SK-N-SH (cell line): ENCODE results near the gene FGD3. TPM values are rescaled to one million over a fixed set of nuclear protein-coding genes. Genes with fewer than 3 reads are reported as not detected.

Experiments used
- CTCF ChIA-PET: fragments of 300-600, 350-600 bp; formaldehyde crosslinking; extraction: SDS; loops from one replicate; lab custom pipeline; 2021; lab: Yijun Ruan, JAX
- POLR2A ChIA-PET: fragments of 350-600 bp; sonication (Branson Sonifier 250); formaldehyde crosslinking; extraction: SDS; loops from one replicate; lab custom pipeline; 2020; ENCODE audit warnings: antibody characterized with exemption, inconsistent platforms; lab: Yijun Ruan, JAX
- DNase-seq: peaks from one replicate; pipeline ENCODE4 v3.0.0; 2012
- H2AFZ ChIP-seq: fragments of 200-600 bp; sonication (generic); 2 replicates; pipeline ENCODE4 v1.8.1; 2016; ENCODE audit warnings: antibody characterized with exemption, mild to moderate bottlenecking, low read depth
- H3F3A ChIP-seq: fragments of 200-600 bp; sonication (generic); replicated peaks from 2 replicates; pipeline ENCODE3; 2016; ENCODE audit warnings: antibody characterized with exemption, mild to moderate bottlenecking; ENCODE audit not compliant: insufficient read depth
- H3K27ac ChIP-seq, 2 experiments: fragments of 200-500 bp in 1 of 2; fragments of 200-600 bp in 1 of 2; sonication (Bioruptor generic) in 1 of 2; sonication (generic), shearing (Covaris generic) in 1 of 2; 2 replicates each; pipeline versions ENCODE4 v1.5.1 to v1.6.1; 2014 to 2016; ENCODE audit warnings: low read depth in 2 of 2, inconsistent platforms in 1 of 2, low read length in 1 of 2, mild to moderate bottlenecking in 1 of 2, mixed read lengths in 1 of 2
- H3K27me3 ChIP-seq: fragments of 200-600 bp; sonication (generic), shearing (Covaris generic); 2 replicates; pipeline ENCODE4 v1.6.1; 2016; ENCODE audit warnings: mixed run types; ENCODE audit not compliant: insufficient read depth
- H3K36me3 ChIP-seq, 2 experiments: fragments of 200-500 bp in 1 of 2; fragments of 200-600 bp in 1 of 2; sonication (Bioruptor generic) in 1 of 2; sonication (generic) in 1 of 2; replicated peaks in 1 of 2; 2 replicates each; pipeline versions ENCODE3 to v1.5.1; 2014 to 2016; ENCODE audit warnings: low read length in 1 of 2, mild to moderate bottlenecking in 1 of 2; ENCODE audit not compliant: insufficient read depth in 2 of 2, control insufficient read depth in 1 of 2
- H3K4me1 ChIP-seq, 2 experiments: fragments of 200-500 bp in 1 of 2; fragments of 200-600 bp in 1 of 2; sonication (Bioruptor generic) in 1 of 2; sonication (generic), shearing (Covaris generic) in 1 of 2; 2 replicates each; pipeline versions ENCODE4 v1.5.1 to v1.6.1; 2014 to 2016; ENCODE audit warnings: low read depth in 1 of 2, low read length in 1 of 2, mixed run types in 1 of 2; ENCODE audit not compliant: insufficient read depth in 2 of 2, control insufficient read depth in 1 of 2
- H3K4me2 ChIP-seq: fragments of 200-600 bp; sonication (generic), shearing (Covaris generic); 2 replicates; pipeline ENCODE4 v1.6.1; 2017; ENCODE audit warnings: mixed run types
- H3K4me3 ChIP-seq, 2 experiments: fragments of 200-500 bp in 1 of 2; fragments of 200-600 bp in 1 of 2; sonication (Bioruptor generic) in 1 of 2; sonication (generic), shearing (Covaris generic) in 1 of 2; 2 replicates each; pipeline versions ENCODE4 v1.5.1 to v1.8.1; 2014 to 2016; ENCODE audit warnings: low read depth in 2 of 2, inconsistent platforms in 1 of 2, low read length in 1 of 2, mild to moderate bottlenecking in 1 of 2, mixed read lengths in 1 of 2, moderate library complexity in 1 of 2
- H3K79me2 ChIP-seq: fragments of 200-600 bp; sonication (generic); 2 replicates; pipeline ENCODE4 v1.8.1; 2017; ENCODE audit warnings: mild to moderate bottlenecking; ENCODE audit not compliant: insufficient read depth
- H3K9ac ChIP-seq: fragments of 200-600 bp; sonication (generic); 2 replicates; pipeline ENCODE4 v1.6.1; 2017; ENCODE audit warnings: mixed run types
- H3K9me2 ChIP-seq: fragments of 200-600 bp; sonication (generic); 2 replicates; pipeline ENCODE4 v1.6.1; 2017; ENCODE audit warnings: mixed run types
- H3K9me3 ChIP-seq: fragments of 200-600 bp; sonication (generic); 2 replicates; pipeline ENCODE4 v1.6.1; 2017; ENCODE audit warnings: mixed run types, mild to moderate bottlenecking, moderate library complexity
- H4K20me1 ChIP-seq: fragments of 200-600 bp; sonication (generic); 2 replicates; pipeline ENCODE4 v1.6.1; 2017; ENCODE audit warnings: mild to moderate bottlenecking, mixed run types; ENCODE audit not compliant: insufficient read depth
- ELF1 ChIP-seq: IDR thresholded peaks from 2 replicates; pipeline ENCODE4 v1.4.0; 2012
- EZH2phosphoT487 ChIP-seq: fragments of 200-600 bp; sonication (generic); IDR thresholded peaks from 2 replicates; pipeline ENCODE4 v1.6.1; 2017; ENCODE audit warnings: low read depth, mixed run types, mild to moderate bottlenecking, antibody characterized with exemption, moderate library complexity, borderline replicate concordance
- FOSL2 ChIP-seq: IDR thresholded peaks from 2 replicates; pipeline ENCODE4 v1.4.0; 2012; ENCODE audit warnings: low read depth, mild to moderate bottlenecking, moderate library complexity, borderline replicate concordance
- FOXJ3 ChIP-seq: sonication (generic); formaldehyde crosslinking; IDR thresholded peaks from 2 replicates; pipeline ENCODE4 v1.5.1; 2020; ENCODE audit warnings: mild to moderate bottlenecking, missing genetic modification reagents
- FOXM1 ChIP-seq: IDR thresholded peaks from 2 replicates; pipeline ENCODE4 v1.4.0; 2012; ENCODE audit warnings: low read depth, mild to moderate bottlenecking
- GATA2 ChIP-seq: sonication (generic); formaldehyde crosslinking; IDR thresholded peaks from 2 replicates; pipeline ENCODE4 v1.5.0; 2020; ENCODE audit warnings: mild to moderate bottlenecking, missing genetic modification reagents
- JUND ChIP-seq: IDR thresholded peaks from 2 replicates; pipeline ENCODE4 v1.4.0; 2012
- NFIC ChIP-seq: IDR thresholded peaks from 2 replicates; pipeline ENCODE4 v1.4.0; 2012; ENCODE audit warnings: borderline replicate concordance
- POLR2AphosphoS5 ChIP-seq: IDR thresholded peaks from 2 replicates; pipeline ENCODE4 v1.6.1; 2012; ENCODE audit warnings: low read depth, low read length
- RXRA ChIP-seq: IDR thresholded peaks from 2 replicates; pipeline ENCODE4 v1.4.0; 2012; ENCODE audit warnings: low read depth, mild to moderate bottlenecking, borderline replicate concordance
- SMC3 ChIP-seq: IDR thresholded peaks from 2 replicates; pipeline ENCODE4 v1.6.1; 2012; ENCODE audit warnings: low read depth, low read length, improper control_type of control experiment
- WGBS: methylation state at CpG from one replicate; pipeline ENCODE4 v1.1.6; 2017; ENCODE audit warnings: low lambda C conversion rate; 5-methylcytosine and 5-hydroxymethylcytosine counted together
- polyA plus RNA-seq, 3 experiments: library from polyadenylated mRNA; depleted of rRNA; stranded (reverse); fragments of >200 nt; gene quantifications; 2 replicates each; pipeline ENCODE4 v1.2.3, GENCODE V29; 2012
- TF ChIP-seq, protein P1 (sequence below): IDR thresholded peaks from 2 replicates; pipeline ENCODE4 v1.4.0; 2012; ENCODE audit warnings: low read depth, borderline replicate concordance
- TF ChIP-seq, protein P2 (sequence below): IDR thresholded peaks from 2 replicates; pipeline ENCODE4 v1.6.1; 2012; ENCODE audit warnings: mild to moderate bottlenecking, low read depth, low read length, moderate library complexity

Gene FGD3
- polyA plus RNA-seq, 1 of the 3 experiments (the other 2 are of a cell fraction), result not detected

DNA sequence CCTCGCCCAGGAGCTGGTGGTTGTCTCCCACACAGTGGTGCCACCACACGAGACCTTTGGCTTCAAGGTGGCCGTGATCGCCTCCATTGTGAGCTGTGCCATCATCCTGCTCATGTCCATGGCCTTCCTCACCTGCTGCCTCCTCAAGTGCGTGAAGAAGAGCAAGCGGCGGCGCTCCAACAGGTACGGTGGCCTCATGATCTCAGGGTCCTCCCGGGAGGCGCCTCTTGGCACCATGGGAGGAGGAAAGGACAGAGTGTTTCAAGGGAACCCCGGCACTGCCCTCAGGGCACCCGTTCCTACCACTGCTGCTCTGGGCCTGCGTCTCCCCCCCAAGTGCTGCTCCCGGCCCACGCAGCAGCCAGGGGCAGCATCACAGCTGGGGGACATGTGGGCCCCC, 130.5 kb downstream of the FGD3 start:
- no peaks in the 10 kb centered on the region for H3K36me3 ChIP-seq

DNA sequence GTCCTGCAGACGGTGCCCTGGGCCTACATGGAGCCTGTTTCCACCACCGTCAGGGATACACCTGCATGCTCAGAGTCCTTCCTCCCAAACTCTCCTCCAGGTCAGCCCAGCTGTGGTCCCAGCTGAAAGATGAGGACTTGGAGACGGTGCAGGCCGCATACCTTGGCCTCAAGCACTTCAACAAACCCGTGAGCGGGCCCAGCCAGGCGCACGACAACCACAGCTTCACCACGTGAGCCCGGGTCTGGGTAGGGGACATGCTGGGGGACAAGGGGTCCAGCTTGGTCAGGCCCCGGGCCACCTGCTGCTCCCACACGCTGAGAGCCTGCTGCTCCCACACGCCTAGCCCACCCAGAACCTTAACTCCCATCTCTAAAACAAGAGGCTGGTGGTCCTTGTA, 132.0 kb downstream of the FGD3 start:
- H2AFZ ChIP-seq, result no peak overlapping the region
- no peak for DNase-seq
- no peaks in the 10 kb centered on the region for H3K9me2 ChIP-seq
- ChIA-PET POLR2A (no interaction called here), CTCF (interaction anchor here (1.3 kb wide), 1 partner anchor 76 kb away, joined by 3 read pairs; no protein-coding TSS in a partner anchor)
- no peak overlapping the region for H3K4me2 ChIP-seq
- no peaks in the 10 kb centered on the region for H4K20me1 ChIP-seq
- no peak overlapping the region for H3K27ac ChIP-seq
- H3K27me3 ChIP-seq, result no peaks in the 10 kb centered on the region
- TF ChIP-seq EZH2phosphoT487 (no peak), JUND (no peak)
- 89% methylated on average over 8 of the region's 13 CpGs for WGBS
- H3K36me3 ChIP-seq, result no peaks in the 10 kb centered on the region
- H3K9me3 ChIP-seq, result no peaks in the 10 kb centered on the region
- no peaks in the 10 kb centered on the region for H3K79me2 ChIP-seq
- no peaks in the 10 kb centered on the region for H3F3A ChIP-seq
- no peak overlapping the region for H3K9ac ChIP-seq
- H3K4me3 ChIP-seq, result no peak overlapping the region
- H3K4me1 ChIP-seq, result peaks cover 0 to 7% of the 10 kb centered on the region in 2 experiments; a peak in 1 of 4 replicates

More for the DNA sequence above, 130.5 kb downstream of the FGD3 start:
- H3F3A ChIP-seq, result no peaks in the 10 kb centered on the region
- H3K9me2 ChIP-seq, result no peaks in the 10 kb centered on the region
- TF ChIP-seq NFIC, result no peak
- ChIA-PET CTCF (interaction anchor here (1.7 kb wide), 1 partner anchor 24 kb away, joined by 3 read pairs; no protein-coding TSS in a partner anchor), POLR2A (no interaction called here)
- H3K4me3 ChIP-seq, result no peak overlapping the region
- no peak for DNase-seq
- no peaks in the 10 kb centered on the region for H4K20me1 ChIP-seq
- no peaks in the 10 kb centered on the region for H3K79me2 ChIP-seq
- H3K4me1 ChIP-seq, result peaks cover 0 to 10% of the 10 kb centered on the region in 2 experiments; a peak in 1 of 4 replicates
- H3K4me2 ChIP-seq, result no peak overlapping the region
- no peak overlapping the region for H3K27ac ChIP-seq
- no peaks in the 10 kb centered on the region for H3K27me3 ChIP-seq
- WGBS, result 80% methylated on average over 3 of the region's 16 CpGs
- no peaks in the 10 kb centered on the region for H3K9me3 ChIP-seq
- H3K9ac ChIP-seq, result no peak overlapping the region
- H2AFZ ChIP-seq, result no peak overlapping the region

DNA sequence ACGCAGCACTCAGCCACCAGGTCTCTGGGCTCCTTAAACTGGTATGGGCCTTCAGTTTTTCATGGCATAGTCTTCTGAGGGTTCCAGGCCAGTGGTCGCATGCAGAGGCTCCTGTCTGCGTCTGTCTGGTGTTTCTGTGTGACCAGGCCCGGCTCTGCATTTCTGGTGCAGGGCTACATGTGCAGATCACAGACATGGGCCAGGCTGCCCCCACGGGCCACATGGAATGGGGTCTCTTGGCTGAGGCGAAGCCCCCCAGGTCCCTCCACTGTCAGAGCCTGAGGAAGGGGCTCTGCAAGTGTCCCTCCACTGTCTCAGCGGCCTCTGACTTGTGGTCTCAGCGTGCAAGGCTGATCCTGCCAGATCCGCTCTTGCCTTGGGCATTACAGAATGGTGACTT, 133.1 kb downstream of the FGD3 start:
- Histone ChIP-seq H3K27ac (no peak overlapping the region), H3K4me3 (no peak overlapping the region), H3K79me2 (no peaks in the 10 kb centered on the region), H2AFZ (no peak overlapping the region)
- no peak for TF ChIP-seq ELF1
- TF ChIP-seq FOXM1, result no peak
- no peak for TF ChIP-seq GATA2
- TF ChIP-seq, protein P1, sequence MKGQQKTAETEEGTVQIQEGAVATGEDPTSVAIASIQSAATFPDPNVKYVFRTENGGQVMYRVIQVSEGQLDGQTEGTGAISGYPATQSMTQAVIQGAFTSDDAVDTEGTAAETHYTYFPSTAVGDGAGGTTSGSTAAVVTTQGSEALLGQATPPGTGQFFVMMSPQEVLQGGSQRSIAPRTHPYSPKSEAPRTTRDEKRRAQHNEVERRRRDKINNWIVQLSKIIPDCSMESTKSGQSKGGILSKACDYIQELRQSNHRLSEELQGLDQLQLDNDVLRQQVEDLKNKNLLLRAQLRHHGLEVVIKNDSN, result no peak
- no peak for TF ChIP-seq RXRA
- no peak for TF ChIP-seq FOSL2
- TF ChIP-seq, protein P2, sequence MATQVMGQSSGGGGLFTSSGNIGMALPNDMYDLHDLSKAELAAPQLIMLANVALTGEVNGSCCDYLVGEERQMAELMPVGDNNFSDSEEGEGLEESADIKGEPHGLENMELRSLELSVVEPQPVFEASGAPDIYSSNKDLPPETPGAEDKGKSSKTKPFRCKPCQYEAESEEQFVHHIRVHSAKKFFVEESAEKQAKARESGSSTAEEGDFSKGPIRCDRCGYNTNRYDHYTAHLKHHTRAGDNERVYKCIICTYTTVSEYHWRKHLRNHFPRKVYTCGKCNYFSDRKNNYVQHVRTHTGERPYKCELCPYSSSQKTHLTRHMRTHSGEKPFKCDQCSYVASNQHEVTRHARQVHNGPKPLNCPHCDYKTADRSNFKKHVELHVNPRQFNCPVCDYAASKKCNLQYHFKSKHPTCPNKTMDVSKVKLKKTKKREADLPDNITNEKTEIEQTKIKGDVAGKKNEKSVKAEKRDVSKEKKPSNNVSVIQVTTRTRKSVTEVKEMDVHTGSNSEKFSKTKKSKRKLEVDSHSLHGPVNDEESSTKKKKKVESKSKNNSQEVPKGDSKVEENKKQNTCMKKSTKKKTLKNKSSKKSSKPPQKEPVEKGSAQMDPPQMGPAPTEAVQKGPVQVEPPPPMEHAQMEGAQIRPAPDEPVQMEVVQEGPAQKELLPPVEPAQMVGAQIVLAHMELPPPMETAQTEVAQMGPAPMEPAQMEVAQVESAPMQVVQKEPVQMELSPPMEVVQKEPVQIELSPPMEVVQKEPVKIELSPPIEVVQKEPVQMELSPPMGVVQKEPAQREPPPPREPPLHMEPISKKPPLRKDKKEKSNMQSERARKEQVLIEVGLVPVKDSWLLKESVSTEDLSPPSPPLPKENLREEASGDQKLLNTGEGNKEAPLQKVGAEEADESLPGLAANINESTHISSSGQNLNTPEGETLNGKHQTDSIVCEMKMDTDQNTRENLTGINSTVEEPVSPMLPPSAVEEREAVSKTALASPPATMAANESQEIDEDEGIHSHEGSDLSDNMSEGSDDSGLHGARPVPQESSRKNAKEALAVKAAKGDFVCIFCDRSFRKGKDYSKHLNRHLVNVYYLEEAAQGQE, result no peak
- no peak for TF ChIP-seq POLR2AphosphoS5
- TF ChIP-seq SMC3, result no peak
- TF ChIP-seq FOXJ3 (CRISPR knock-in tag), result no peak
- TF ChIP-seq EZH2phosphoT487, result no peak
- TF ChIP-seq, all 33 proteins: peak for 0
- H3F3A ChIP-seq, result no peaks in the 10 kb centered on the region
- no peaks in the 10 kb centered on the region for H3K27me3 ChIP-seq
- DNase-seq, result no peak
- H3K9me3 ChIP-seq, result no peaks in the 10 kb centered on the region
- POLR2A ChIA-PET, result interaction anchor here (3.1 kb wide), 1 partner anchor 15 kb away, joined by 6 read pairs; no protein-coding TSS in a partner anchor
- no peaks in the 10 kb centered on the region for H4K20me1 ChIP-seq
- no peaks in the 10 kb centered on the region for H3K9me2 ChIP-seq
- no peak overlapping the region for H3K4me2 ChIP-seq
- WGBS, result 90% methylated on average over 6 of the region's 9 CpGs
- CTCF ChIA-PET, result no interaction called here
- H3K9ac ChIP-seq, result no peak overlapping the region
- peaks cover 0 to 7% of the 10 kb centered on the region in 2 experiments; a peak in 1 of 4 replicates for H3K4me1 ChIP-seq
- H3K36me3 ChIP-seq, result no peaks in the 10 kb centered on the region
